Neural cell (in vitro differentiated cells): Measurements from ENCODE around the gene UNC5B.

Experiments used
- EP300 ChIP-seq: fragments of 450-650 bp; conservative IDR thresholded peaks from 2 replicates; pipeline ENCODE4 v1.6.1; 2014; ENCODE audit warnings: antibody characterized with exemption, mild to moderate bottlenecking, moderate library complexity; ENCODE audit not compliant: poor library complexity, severe bottlenecking
- EZH2 ChIP-seq: fragments of 200-600, 300-800 bp; shearing (Covaris generic), sonication (generic); IDR thresholded peaks from 2 replicates; pipeline ENCODE4 v1.6.1; 2014; ENCODE audit warnings: antibody characterized with exemption, low read length, borderline replicate concordance, mild to moderate bottlenecking; ENCODE audit not compliant: insufficient read depth, poor library complexity, severe bottlenecking
- POLR2AphosphoS5 ChIP-seq: IDR thresholded peaks from 2 replicates; pipeline ENCODE4 v1.6.1; 2012
- REST ChIP-seq: IDR thresholded peaks from 2 replicates; pipeline ENCODE4 v1.6.1; 2012; ENCODE audit warnings: borderline replicate concordance
- SMC3 ChIP-seq: fragments of 450-650 bp; conservative IDR thresholded peaks from 2 replicates; pipeline ENCODE4 v1.6.1; 2014; ENCODE audit warnings: antibody characterized with exemption, mild to moderate bottlenecking, moderate library complexity; ENCODE audit not compliant: poor library complexity
- TF ChIP-seq, protein P1 (sequence below): fragments of 450-650 bp; IDR thresholded peaks from 2 replicates; pipeline ENCODE4 v1.5.1; 2014; ENCODE audit warnings: antibody characterized with exemption, mild to moderate bottlenecking, moderate library complexity; ENCODE audit not compliant: poor library complexity, severe bottlenecking

DNA sequence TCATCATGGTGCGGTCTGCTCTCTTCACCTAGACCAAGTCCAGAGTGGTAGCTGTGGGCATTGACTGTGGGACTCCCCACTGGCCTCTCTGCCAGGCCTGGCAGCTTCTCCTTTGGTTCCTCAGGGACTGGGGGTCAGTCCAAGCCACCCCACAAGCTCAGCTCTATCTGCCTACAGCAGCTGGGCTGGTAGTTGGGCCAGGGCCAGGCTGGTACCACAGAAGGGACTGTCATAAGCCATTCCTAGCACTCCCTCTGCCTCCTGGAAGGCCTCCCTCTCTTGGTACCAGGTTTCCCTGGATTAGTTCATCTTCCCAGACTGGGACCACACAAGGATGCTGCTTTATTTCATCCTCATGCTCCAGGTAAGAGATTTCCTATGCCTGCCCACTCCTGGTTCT lies 24.2 kb upstream of the UNC5B start:
- TF ChIP-seq POLR2AphosphoS5 = no peak
- TF ChIP-seq, protein P1, sequence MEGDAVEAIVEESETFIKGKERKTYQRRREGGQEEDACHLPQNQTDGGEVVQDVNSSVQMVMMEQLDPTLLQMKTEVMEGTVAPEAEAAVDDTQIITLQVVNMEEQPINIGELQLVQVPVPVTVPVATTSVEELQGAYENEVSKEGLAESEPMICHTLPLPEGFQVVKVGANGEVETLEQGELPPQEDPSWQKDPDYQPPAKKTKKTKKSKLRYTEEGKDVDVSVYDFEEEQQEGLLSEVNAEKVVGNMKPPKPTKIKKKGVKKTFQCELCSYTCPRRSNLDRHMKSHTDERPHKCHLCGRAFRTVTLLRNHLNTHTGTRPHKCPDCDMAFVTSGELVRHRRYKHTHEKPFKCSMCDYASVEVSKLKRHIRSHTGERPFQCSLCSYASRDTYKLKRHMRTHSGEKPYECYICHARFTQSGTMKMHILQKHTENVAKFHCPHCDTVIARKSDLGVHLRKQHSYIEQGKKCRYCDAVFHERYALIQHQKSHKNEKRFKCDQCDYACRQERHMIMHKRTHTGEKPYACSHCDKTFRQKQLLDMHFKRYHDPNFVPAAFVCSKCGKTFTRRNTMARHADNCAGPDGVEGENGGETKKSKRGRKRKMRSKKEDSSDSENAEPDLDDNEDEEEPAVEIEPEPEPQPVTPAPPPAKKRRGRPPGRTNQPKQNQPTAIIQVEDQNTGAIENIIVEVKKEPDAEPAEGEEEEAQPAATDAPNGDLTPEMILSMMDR = no peak
- TF ChIP-seq EP300 = no peak
- TF ChIP-seq SMC3 = no peak
- no peak for TF ChIP-seq EZH2
- TF ChIP-seq REST = no peak
